Astrocyte (in vitro differentiated cells and primary cell): Measurements from ENCODE around the gene ASPG. TPM values are rescaled to one million over a fixed set of nuclear protein-coding genes. Genes with fewer than 3 reads are reported as not detected.

Experiments
- DNase-seq: peaks from one replicate; pipeline ENCODE4 v3.0.0-alpha.2; 2010; ENCODE audit warnings: low read depth
- FAIRE-seq: peaks from 2 replicates; lab custom pipeline; 2011; peaks lifted over from hg19 to GRCh38; lab: Jason Lieb, UNC
- H2AFZ ChIP-seq: 2 replicates; pipeline ENCODE4 v1.6.0; 2012; ENCODE audit warnings: low read depth, low read length, inconsistent platforms
- H3K27ac ChIP-seq: 2 replicates; pipeline ENCODE4 v1.5.1; 2011; ENCODE audit warnings: low read depth, low read length, inconsistent platforms
- H3K27me3 ChIP-seq: 2 replicates; pipeline ENCODE4 v1.6.0; 2011; ENCODE audit warnings: low read length, inconsistent platforms; ENCODE audit not compliant: insufficient read depth
- H3K36me3 ChIP-seq: 2 replicates; pipeline ENCODE4 v1.5.1; 2011; ENCODE audit warnings: low read length, inconsistent platforms; ENCODE audit not compliant: insufficient read depth
- H3K4me1 ChIP-seq: 2 replicates; pipeline ENCODE4 v1.5.1; 2011; ENCODE audit warnings: low read length, inconsistent platforms; ENCODE audit not compliant: insufficient read depth
- H3K4me2 ChIP-seq: 2 replicates; pipeline ENCODE4 v1.6.0; 2012; ENCODE audit warnings: low read length, inconsistent platforms
- H3K4me3 ChIP-seq: 2 replicates; pipeline ENCODE4 v1.5.1; 2011; ENCODE audit warnings: low read depth, mild to moderate bottlenecking, low read length, inconsistent platforms; ENCODE audit not compliant: insufficient read depth
- H3K79me2 ChIP-seq: 2 replicates; pipeline ENCODE4 v1.6.0; 2012; ENCODE audit warnings: mild to moderate bottlenecking, low read length, inconsistent platforms; ENCODE audit not compliant: insufficient read depth
- H3K9ac ChIP-seq: 2 replicates; pipeline ENCODE4 v1.6.0; 2012; ENCODE audit warnings: mild to moderate bottlenecking, low read length, inconsistent platforms
- H3K9me3 ChIP-seq: 2 replicates; pipeline ENCODE4 v1.5.1; 2012; ENCODE audit warnings: low read depth, mild to moderate bottlenecking, low read length, inconsistent platforms; ENCODE audit not compliant: insufficient read depth
- H4K20me1 ChIP-seq: 2 replicates; pipeline ENCODE4 v1.6.0; 2012; ENCODE audit warnings: low read length, inconsistent platforms; ENCODE audit not compliant: insufficient read depth
- H3K27ac Mint-ChIP-seq: one replicate; pipeline ENCODE4 v1.8.0; 2021; ENCODE audit warnings: mild to moderate bottlenecking, mixed read lengths; ENCODE audit not compliant: unreplicated experiment
- H3K27me3 Mint-ChIP-seq: one replicate; pipeline ENCODE4 v1.8.0; 2021; ENCODE audit warnings: low read depth, mixed read lengths; ENCODE audit not compliant: unreplicated experiment
- H3K36me3 Mint-ChIP-seq: one replicate; pipeline ENCODE4 v1.8.0; 2021; ENCODE audit warnings: low read depth, mixed read lengths; ENCODE audit not compliant: unreplicated experiment
- H3K4me1 Mint-ChIP-seq: one replicate; pipeline ENCODE4 v1.8.0; 2021; ENCODE audit warnings: low read depth, mixed read lengths; ENCODE audit not compliant: unreplicated experiment
- H3K4me3 Mint-ChIP-seq: one replicate; pipeline ENCODE4 v1.8.0; 2021; ENCODE audit warnings: mild to moderate bottlenecking, moderate library complexity, mixed read lengths; ENCODE audit not compliant: unreplicated experiment
- H3K9me3 Mint-ChIP-seq: one replicate; pipeline ENCODE4 v1.8.0; 2021; ENCODE audit warnings: mild to moderate bottlenecking, mixed read lengths; ENCODE audit not compliant: unreplicated experiment
- EZH2 ChIP-seq: IDR thresholded peaks from 2 replicates; pipeline ENCODE4 v1.6.1; 2012; ENCODE audit warnings: mild to moderate bottlenecking, low read length, inconsistent platforms; ENCODE audit not compliant: insufficient read depth
- total RNA-seq: library from RNA; stranded (reverse); gene quantifications from 2 replicates; pipeline ENCODE4 v1.2.1, GENCODE V29; 2021
- TF ChIP-seq, protein P1 (sequence below): IDR thresholded peaks from 2 replicates; pipeline ENCODE4 v1.5.1; 2011; ENCODE audit warnings: low read depth, mild to moderate bottlenecking, inconsistent platforms, low read length, moderate library complexity; ENCODE audit not compliant: insufficient read depth

The ASPG gene
- total RNA-seq, 1 donor from 2014 or later: not detected

- H3K4me3 ChIP-seq: no peak overlapping the region
- no peaks in the 10 kb centered on the region for H4K20me1 ChIP-seq
- DNase-seq (no peak), FAIRE-seq (no peak)
- no peaks in the 10 kb centered on the region for H3K36me3 Mint-ChIP-seq
- no peak overlapping the region for H3K4me2 ChIP-seq
- no peaks in the 10 kb centered on the region for H3K36me3 ChIP-seq
- H3K9me3 ChIP-seq: no peaks in the 10 kb centered on the region
- TF ChIP-seq EZH2: no peak
- TF ChIP-seq, protein P1, sequence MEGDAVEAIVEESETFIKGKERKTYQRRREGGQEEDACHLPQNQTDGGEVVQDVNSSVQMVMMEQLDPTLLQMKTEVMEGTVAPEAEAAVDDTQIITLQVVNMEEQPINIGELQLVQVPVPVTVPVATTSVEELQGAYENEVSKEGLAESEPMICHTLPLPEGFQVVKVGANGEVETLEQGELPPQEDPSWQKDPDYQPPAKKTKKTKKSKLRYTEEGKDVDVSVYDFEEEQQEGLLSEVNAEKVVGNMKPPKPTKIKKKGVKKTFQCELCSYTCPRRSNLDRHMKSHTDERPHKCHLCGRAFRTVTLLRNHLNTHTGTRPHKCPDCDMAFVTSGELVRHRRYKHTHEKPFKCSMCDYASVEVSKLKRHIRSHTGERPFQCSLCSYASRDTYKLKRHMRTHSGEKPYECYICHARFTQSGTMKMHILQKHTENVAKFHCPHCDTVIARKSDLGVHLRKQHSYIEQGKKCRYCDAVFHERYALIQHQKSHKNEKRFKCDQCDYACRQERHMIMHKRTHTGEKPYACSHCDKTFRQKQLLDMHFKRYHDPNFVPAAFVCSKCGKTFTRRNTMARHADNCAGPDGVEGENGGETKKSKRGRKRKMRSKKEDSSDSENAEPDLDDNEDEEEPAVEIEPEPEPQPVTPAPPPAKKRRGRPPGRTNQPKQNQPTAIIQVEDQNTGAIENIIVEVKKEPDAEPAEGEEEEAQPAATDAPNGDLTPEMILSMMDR: no peak
- no peak overlapping the region for H2AFZ ChIP-seq
- no peak overlapping the region for H3K9ac ChIP-seq
- H3K4me3 Mint-ChIP-seq: no peak overlapping the region
- H3K27ac Mint-ChIP-seq: no peak overlapping the region
- peaks cover 28% of the 10 kb centered on the region for H3K27me3 Mint-ChIP-seq
- no peaks in the 10 kb centered on the region for H3K79me2 ChIP-seq
- no peaks in the 10 kb centered on the region for H3K9me3 Mint-ChIP-seq
- no peak overlapping the region for H3K27ac ChIP-seq
- H3K4me1 ChIP-seq: no peaks in the 10 kb centered on the region
- no peaks in the 10 kb centered on the region for H3K4me1 Mint-ChIP-seq
- peaks cover 10% of the 10 kb centered on the region for H3K27me3 ChIP-seq
Observed at GRCh38 chr14:104087981-104088850, 2.7 kb downstream of the ASPG start.

GRCh38 chr14:104090071-104090748, 4.7 kb downstream of the ASPG start:
- no peak for FAIRE-seq
- TF ChIP-seq, protein P1: no peak
- TF ChIP-seq EZH2: no peak
- peaks cover 18% of the 10 kb centered on the region for H3K27me3 Mint-ChIP-seq
- no peaks in the 10 kb centered on the region for H3K9me3 Mint-ChIP-seq
- Histone ChIP-seq H3K27me3 (peaks cover 2% of the 10 kb centered on the region), H3K79me2 (no peaks in the 10 kb centered on the region), H3K9me3 (no peaks in the 10 kb centered on the region), H3K9ac (no peak overlapping the region), H3K4me1 (no peaks in the 10 kb centered on the region), H3K4me2 (no peak overlapping the region), H3K36me3 (no peaks in the 10 kb centered on the region), H2AFZ (no peak overlapping the region), H3K27ac (no peak overlapping the region), H4K20me1 (no peaks in the 10 kb centered on the region), H3K4me3 (no peak overlapping the region)
- no peak overlapping the region for H3K4me3 Mint-ChIP-seq
- no peaks in the 10 kb centered on the region for H3K36me3 Mint-ChIP-seq
- no peak overlapping the region for H3K27ac Mint-ChIP-seq
- H3K4me1 Mint-ChIP-seq: no peaks in the 10 kb centered on the region
- DNase-seq: no peak
